GM19328 (cell line): ENCODE results near the gene AFF2.

Source experiments
- ATAC-seq: cut with Tn5 transposase; IDR thresholded peaks from one replicate; pipeline ENCODE4 v1.9.1; 2021; ENCODE audit warnings: mild to moderate bottlenecking, moderate library complexity; ENCODE audit not compliant: unreplicated experiment

The AFF2 gene

GRCh38 chrX:148913971-148914370, 413.6 kb downstream of the AFF2 start:
- ATAC-seq: no peak

DNA sequence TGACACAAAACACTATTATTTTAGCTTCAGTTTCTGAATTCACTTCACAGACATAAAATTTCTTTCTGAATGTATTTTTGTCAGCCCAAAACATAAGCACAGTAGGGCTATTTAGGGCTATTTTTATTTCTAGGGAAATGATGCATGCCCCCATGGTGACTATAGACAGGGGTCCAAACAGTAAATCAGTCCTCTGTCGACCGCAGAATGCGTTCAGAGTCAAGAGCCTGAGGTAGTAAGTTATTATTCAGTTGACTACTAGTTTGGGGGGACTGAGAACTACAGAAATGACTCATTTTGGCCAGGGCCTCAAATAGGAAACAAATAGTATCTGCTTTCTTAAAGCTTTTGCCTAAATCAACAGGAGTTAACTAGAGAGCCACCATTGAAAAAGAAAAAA, 414.4 kb downstream of the AFF2 start:
- ATAC-seq: peak; percentile 76

GRCh38 chrX:148915474-148915873, 415.1 kb downstream of the AFF2 start:
- no peak for ATAC-seq

- no peak for ATAC-seq
Measured at GRCh38 chrX:148917441-148917840, 417.0 kb downstream of the AFF2 start.

GRCh38 chrX:148923631-148924030, 423.2 kb downstream of the AFF2 start:
- no peak for ATAC-seq

GRCh38 chrX:148926371-148926770, 426.0 kb downstream of the AFF2 start:
- no peak for ATAC-seq

- no peak for ATAC-seq
Measured at GRCh38 chrX:148928811-148929210, 428.4 kb downstream of the AFF2 start.

DNA sequence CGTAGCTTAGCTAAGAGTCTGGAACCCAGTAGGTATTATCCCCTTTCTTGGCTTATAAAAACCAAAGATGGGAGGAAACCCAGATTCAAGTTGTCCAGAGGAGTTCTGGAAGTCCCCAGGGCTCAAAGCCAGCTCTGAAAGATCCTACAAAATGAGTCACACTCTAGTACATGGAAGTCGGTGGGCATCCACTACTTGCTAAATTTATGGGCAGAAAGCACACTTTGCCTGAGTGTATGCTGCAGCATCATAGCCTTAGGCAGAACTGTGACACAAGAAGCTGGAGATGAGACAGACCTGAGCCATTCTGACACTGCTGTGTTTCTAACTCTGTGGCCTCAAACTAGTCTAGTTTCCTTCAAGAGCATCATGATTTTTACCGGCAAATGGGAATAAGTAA, 429.3 kb downstream of the AFF2 start:
- no peak for ATAC-seq

- no peak for ATAC-seq
Measured at GRCh38 chrX:148930206-148930729, 429.9 kb downstream of the AFF2 start.

DNA sequence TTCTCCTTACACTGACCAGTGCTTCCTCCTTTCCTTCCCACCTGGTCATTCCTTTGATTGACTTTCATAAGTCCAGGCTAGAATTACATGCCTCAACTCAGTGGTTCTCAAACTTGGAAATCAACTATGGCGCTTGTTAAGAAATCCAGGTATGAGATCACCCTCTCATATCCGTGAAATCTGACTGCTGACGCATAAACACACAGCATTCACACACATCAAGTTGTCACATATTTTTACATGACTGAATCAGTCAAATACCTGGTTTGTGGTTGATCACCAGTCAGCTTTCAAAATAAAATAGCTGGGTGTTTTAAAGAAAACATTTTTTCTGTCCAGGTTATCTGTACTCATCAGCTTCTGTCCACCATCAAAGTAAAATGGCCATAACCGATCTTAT, 433.5 kb downstream of the AFF2 start:
- ATAC-seq: no peak

- ATAC-seq: no peak
Measured at GRCh38 chrX:148938348-148938747, 437.9 kb downstream of the AFF2 start.

DNA sequence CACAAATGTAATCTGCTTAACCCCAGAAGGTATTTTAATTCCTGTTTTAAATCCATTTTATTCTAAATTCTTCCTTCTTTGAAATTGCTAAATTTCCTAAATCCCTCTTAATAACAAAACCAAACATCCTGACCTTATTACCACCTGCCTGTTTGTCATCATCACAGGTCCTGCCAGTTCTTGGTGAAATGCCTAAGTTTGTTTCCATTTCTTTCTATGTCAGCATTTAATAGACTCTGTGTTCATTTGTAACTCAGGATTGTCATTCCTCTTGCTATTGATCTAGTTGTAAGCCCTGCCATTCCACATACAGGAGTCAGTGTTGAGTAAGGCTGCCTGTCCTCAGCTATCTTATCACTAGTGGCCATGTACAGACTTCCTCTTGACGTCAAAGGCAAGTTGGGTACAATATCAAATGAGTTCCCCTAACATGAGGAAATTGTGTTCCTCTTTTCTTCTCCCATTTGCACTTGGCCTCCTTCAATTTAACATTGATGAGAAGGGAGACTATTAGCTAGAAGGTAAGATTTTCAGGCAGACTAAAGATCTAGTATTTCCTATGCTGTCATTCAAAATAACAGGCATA, 440.1 kb downstream of the AFF2 start:
- ATAC-seq: no peak

GRCh38 chrX:148942754-148943153, 442.3 kb downstream of the AFF2 start:
- no peak for ATAC-seq

DNA sequence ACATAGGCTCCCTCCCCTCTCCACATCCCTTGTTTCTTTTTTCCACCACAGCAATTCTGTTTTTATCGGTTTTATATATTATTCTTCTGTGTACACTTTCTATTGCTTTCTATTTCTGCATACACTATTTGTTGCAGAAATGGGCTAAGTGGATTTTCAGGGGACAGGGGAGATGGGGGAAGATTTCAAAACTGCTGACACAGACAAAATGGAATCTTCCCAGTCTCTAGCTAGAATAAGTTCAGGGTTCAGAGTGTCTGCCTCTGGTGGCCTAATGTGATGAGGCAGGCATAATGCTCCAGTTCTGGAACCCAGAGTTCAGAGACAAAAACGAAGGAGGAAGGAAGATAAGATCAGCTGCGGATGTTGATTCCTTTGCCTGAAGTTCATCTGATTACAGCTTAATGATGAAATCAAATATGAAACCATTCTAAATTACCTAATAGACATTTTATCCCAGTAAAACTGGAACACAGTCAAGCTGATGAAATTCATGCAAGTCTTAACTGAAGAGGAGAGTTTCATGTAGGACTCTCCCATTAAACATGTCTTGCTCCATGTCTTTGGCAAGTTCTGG, 447.1 kb downstream of the AFF2 start:
- no peak for ATAC-seq

DNA sequence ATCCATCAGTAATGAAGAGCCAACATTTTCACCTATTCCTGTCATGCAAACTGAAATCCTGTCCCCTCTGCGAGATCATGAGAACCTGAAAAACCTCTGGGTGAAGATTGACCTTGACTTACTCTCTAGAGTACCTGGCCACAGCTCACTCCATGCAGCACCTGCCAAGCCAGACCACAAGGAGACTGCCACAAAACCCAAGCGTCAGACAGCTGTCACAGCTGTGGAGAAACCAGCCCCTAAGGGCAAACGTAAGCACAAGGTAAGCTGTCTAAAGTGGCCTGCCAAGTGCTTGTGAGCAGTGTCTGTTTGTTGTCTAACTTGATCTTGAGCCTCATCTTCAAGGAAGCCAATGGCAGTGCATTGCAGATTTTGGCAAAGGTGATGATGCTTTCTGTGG, 455.9 kb downstream of the AFF2 start:
- ATAC-seq: no peak

DNA sequence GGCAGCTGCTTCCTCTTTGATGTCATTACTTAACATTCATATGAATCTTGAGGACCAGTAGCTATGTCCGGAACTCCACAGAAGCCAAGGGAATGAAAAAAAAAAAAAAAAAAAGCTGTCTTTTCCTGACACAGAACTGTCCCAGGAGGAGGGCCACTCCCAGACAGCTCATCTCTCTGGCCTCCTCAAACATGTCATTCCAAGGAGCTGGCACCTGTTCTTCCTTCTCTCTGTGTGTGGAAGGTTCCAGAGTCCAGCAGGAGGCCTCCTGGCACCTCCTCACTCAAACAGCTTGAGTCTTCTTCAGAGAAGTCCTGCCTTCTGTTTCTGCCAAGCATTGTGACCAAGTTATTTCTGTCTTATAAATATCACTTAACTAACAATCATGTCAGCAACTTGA, 458.5 kb downstream of the AFF2 start:
- ATAC-seq: no peak

- no peak for ATAC-seq
Measured at GRCh38 chrX:148960060-148960459, 459.6 kb downstream of the AFF2 start.

DNA sequence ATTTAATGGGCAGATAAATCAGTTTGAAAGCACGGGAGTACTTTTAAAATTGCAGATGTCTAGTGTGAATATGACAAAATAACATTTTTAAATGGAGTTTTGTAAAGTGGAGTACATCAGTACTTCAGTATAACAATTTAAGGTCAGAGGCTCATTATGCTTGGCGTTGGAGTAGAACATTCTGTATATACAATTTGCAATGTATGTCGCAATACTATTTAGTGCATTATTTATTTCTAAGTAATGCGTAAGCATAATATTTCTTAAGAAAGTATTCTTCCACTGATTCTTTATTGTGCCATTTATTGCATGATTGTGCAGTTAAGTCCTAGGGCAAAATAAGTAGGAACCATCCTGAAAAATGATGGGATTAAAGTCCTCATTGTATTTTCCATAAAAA, 461.6 kb downstream of the AFF2 start:
- no peak for ATAC-seq

DNA sequence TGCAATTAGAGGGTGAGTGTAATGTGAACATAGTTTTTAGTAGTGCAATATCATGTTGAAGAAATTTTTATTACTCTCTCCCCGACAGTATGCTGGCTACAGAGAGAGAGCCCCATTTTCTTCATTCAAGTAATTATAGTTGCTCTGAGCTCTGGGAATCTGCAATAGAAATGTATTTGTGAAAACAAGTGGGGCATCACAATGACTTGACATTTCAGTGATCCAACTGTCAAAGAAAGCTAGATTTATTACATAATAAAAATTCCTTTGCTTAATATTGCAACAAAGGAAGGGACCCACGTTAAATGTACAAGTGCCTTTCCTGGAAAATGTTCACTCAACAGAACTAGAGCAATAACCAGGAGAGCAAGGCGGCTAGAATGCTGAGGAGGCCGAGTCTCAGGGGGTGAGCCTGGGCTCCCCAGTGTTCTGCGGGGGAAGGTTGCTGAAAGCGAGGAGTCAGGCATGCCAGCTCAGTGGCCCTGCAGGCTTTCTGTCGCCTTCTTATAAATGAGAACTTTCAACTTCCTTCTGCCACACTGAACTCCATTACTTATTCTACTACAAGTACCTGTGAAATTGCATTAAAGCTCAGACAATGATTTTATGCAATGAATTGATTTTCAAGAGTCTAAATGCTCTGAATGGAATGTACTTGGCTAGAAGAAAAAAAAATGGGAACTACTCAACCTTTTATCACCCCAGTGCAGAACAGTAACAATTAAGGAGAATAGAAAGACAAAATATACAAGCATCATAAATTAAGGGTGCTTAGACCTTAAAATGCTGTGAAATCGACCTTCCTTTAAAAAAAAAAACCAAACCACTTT, 476.4 kb downstream of the AFF2 start:
- no peak for ATAC-seq

- ATAC-seq: no peak
Measured at GRCh38 chrX:148979786-148980185, 479.4 kb downstream of the AFF2 start.

GRCh38 chrX:148984238-148984637, 483.8 kb downstream of the AFF2 start:
- peak; percentile 81 for ATAC-seq

- ATAC-seq: no peak
Measured at GRCh38 chrX:148991502-148991901, 491.1 kb downstream of the AFF2 start.
